DND-41 (cell line): ENCODE measurements around the gene CCDC73.

ENCODE experiments used
- CTCF ChIP-seq: IDR thresholded peaks from 2 replicates; pipeline ENCODE4 v1.5.1; 2012; ENCODE audit warnings: borderline replicate concordance, low read length, moderate library complexity, mild to moderate bottlenecking; ENCODE audit not compliant: poor library complexity, severe bottlenecking; ENCODE audit errors: extremely low read depth
- EZH2 ChIP-seq: IDR thresholded peaks from 3 replicates; pipeline ENCODE4 v1.6.1; 2012; ENCODE audit warnings: borderline replicate concordance, low read depth, mild to moderate bottlenecking, moderate library complexity, low read length, inconsistent platforms; ENCODE audit not compliant: severe bottlenecking

GRCh38 chr11:32821917-32822560 is 27.6 kb upstream of the CCDC73 start:
- TF ChIP-seq EZH2 (no peak), CTCF (no peak)
